ENCODE data around the gene SOCS3.

- TF ChIP-seq POLR2AphosphoS5 (IDR thresholded peaks at IDR 0.05; ENCODE audit: low read depth, low read length) = no peak
- no peak for TF ChIP-seq TAF1 (IDR thresholded peaks at IDR 0.05; ENCODE audit: borderline replicate concordance, insufficient read depth, low read length)
- TF ChIP-seq SIN3A (IDR thresholded peaks at IDR 0.05; ENCODE audit: borderline replicate concordance, insufficient read depth, low read length) = no peak
- TF ChIP-seq REST (IDR thresholded peaks at IDR 0.05; ENCODE audit: insufficient read depth in 1 of 2, low read depth in 2 of 2, low read length in 2 of 2) = no peak
Observed at GRCh38 chr17:78375401-78376151, 15.7 kb upstream of the SOCS3 start.

Data from PFSK-1 (cell line).